ENCODE measurements around the gene TCTN3. TPM values are rescaled to one million over a fixed set of nuclear protein-coding genes. Genes with fewer than 3 reads are reported as not detected.
A peak's percentile ranks its signal among the peaks of the same experiment; 100 is the strongest.

Gene TCTN3
- total and polyA plus RNA-seq, 2 of the 13 experiments (the other 11 are each of a cell fraction or from before 2014, with no cell fraction given): 53.3 to 60.0 TPM

GRCh38 chr10:95693668-95694534 is at the start of gene TCTN3 (continued):
- TF ChIP-seq, protein P1, sequence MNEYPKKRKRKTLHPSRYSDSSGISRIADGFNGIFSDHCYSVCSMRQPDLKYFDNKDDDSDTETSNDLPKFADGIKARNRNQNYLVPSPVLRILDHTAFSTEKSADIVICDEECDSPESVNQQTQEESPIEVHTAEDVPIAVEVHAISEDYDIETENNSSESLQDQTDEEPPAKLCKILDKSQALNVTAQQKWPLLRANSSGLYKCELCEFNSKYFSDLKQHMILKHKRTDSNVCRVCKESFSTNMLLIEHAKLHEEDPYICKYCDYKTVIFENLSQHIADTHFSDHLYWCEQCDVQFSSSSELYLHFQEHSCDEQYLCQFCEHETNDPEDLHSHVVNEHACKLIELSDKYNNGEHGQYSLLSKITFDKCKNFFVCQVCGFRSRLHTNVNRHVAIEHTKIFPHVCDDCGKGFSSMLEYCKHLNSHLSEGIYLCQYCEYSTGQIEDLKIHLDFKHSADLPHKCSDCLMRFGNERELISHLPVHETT (CRISPR knock-in tag; conservative IDR thresholded peaks at IDR 0.05): no peak
- TF ChIP-seq ZNF33A (CRISPR knock-in tag; IDR thresholded peaks at IDR 0.05; ENCODE audit: borderline replicate concordance): no peak
- TF ChIP-seq, protein P2, sequence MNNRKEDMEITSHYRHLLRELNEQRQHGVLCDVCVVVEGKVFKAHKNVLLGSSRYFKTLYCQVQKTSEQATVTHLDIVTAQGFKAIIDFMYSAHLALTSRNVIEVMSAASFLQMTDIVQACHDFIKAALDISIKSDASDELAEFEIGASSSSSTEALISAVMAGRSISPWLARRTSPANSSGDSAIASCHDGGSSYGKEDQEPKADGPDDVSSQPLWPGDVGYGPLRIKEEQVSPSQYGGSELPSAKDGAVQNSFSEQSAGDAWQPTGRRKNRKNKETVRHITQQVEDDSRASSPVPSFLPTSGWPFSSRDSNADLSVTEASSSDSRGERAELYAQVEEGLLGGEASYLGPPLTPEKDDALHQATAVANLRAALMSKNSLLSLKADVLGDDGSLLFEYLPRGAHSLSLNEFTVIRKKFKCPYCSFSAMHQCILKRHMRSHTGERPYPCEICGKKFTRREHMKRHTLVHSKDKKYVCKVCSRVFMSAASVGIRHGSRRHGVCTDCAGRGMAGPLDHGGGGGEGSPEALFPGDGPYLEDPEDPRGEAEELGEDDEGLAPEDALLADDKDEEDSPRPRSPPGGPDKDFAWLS (CRISPR knock-in tag; IDR thresholded peaks at IDR 0.05; ENCODE audit: borderline replicate concordance): no peak
- TF ChIP-seq ZNF24 (IDR thresholded peaks at IDR 0.05): 0 out of 2 replicates have a peak, but pooled peaks have one; percentile 57
- TF ChIP-seq POLR2A (IDR thresholded peaks at IDR 0.05; ENCODE audit: insufficient read depth in 1 of 2, low read depth in 2 of 2, low read length in 2 of 2): peak; percentile 83 to 89
- no peak for TF ChIP-seq ZNF329 (CRISPR knock-in tag; IDR thresholded peaks at IDR 0.05; ENCODE audit: low read depth)
- TF ChIP-seq MXD3 (CRISPR knock-in tag; IDR thresholded peaks at IDR 0.05): no peak
- no peak for TF ChIP-seq ZNF550 (CRISPR knock-in tag; IDR thresholded peaks at IDR 0.05; ENCODE audit: borderline replicate concordance)
- no peak for TF ChIP-seq ZNF724P (CRISPR knock-in tag; IDR thresholded peaks at IDR 0.05; ENCODE audit: borderline replicate concordance)
- TF ChIP-seq ZEB1 (IDR thresholded peaks at IDR 0.05; ENCODE audit: insufficient replicate concordance, low read depth): no peak
- TF ChIP-seq SALL2 (CRISPR knock-in tag; IDR thresholded peaks at IDR 0.05): peak; percentile 68; the same call in 1 of the 2 replicates
- TF ChIP-seq SSRP1 (CRISPR knock-in tag; IDR thresholded peaks at IDR 0.05): no peak
- TF ChIP-seq NFIB (CRISPR knock-in tag; IDR thresholded peaks at IDR 0.05; ENCODE audit: borderline replicate concordance): no peak
- no peak for TF ChIP-seq ZNF775 (CRISPR knock-in tag; IDR thresholded peaks at IDR 0.05; ENCODE audit: borderline replicate concordance)
- no peak for TF ChIP-seq GLI4 (CRISPR knock-in tag; IDR thresholded peaks at IDR 0.05; ENCODE audit: borderline replicate concordance)
- TF ChIP-seq NPAS2 (CRISPR knock-in tag; IDR thresholded peaks at IDR 0.05; ENCODE audit: borderline replicate concordance): no peak
- no peak; the same call in 1 of the 2 replicates for TF ChIP-seq TARDBP (CRISPR knock-in tag; IDR thresholded peaks at IDR 0.05)
- no peak for TF ChIP-seq ZNF546 (CRISPR knock-in tag; conservative IDR thresholded peaks at IDR 0.05)
- TF ChIP-seq STAG1 (CRISPR knock-in tag; IDR thresholded peaks at IDR 0.05): peak; percentile 99
- no peak for TF ChIP-seq CAMTA2 (CRISPR knock-in tag; IDR thresholded peaks at IDR 0.05; ENCODE audit: borderline replicate concordance)
- TF ChIP-seq, protein P3, sequence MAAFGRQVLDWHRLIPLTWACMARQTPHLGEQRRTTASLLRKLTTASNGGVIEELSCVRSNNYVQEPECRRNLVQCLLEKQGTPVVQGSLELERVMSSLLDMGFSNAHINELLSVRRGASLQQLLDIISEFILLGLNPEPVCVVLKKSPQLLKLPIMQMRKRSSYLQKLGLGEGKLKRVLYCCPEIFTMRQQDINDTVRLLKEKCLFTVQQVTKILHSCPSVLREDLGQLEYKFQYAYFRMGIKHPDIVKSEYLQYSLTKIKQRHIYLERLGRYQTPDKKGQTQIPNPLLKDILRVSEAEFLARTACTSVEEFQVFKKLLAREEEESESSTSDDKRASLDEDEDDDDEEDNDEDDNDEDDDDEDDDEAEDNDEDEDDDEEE (CRISPR knock-in tag; IDR thresholded peaks at IDR 0.05): no peak
- peak; percentile 95 for TF ChIP-seq GMEB1 (CRISPR knock-in tag; IDR thresholded peaks at IDR 0.05; ENCODE audit: borderline replicate concordance)
- TF ChIP-seq IRX3 (CRISPR knock-in tag; IDR thresholded peaks at IDR 0.05; ENCODE audit: borderline replicate concordance, low read depth): no peak
- no peak for TF ChIP-seq ZNF878 (CRISPR knock-in tag; IDR thresholded peaks at IDR 0.05)

Data from HepG2 (cell line).